GM21576 (cell line): ENCODE data around the gene BTNL2.
"Not testable (repeated sequence)": the region's sequence is repeated elsewhere in the genome, so short reads cannot be mapped to it uniquely, and the experiment has no call there.

Source experiments
- ATAC-seq: cut with Tn5 transposase; IDR thresholded peaks from one replicate; pipeline ENCODE4 v1.9.1; 2021; ENCODE audit warnings: mild to moderate bottlenecking, moderate library complexity; ENCODE audit not compliant: unreplicated experiment

The BTNL2 gene

DNA sequence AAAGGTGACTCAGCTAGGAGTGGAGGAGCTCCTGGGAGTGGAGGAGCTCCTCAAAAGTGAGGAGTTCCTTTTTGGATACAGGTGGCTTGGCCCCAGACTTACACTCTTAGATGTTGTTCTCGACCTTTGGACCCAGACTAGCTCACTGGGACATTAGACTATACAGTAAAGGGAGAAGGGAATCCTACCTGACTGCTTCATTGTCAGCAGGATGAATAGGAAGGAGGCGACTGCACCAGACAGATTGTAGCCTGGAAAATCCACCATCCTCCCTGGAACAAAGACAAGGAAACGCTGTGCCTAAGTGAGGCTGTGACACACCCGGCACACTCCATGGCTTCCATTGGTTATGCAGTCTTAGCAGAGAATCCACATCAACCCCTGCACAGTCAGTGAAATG, at the start of gene BTNL2:
TSS of gene BTNL2 (minus strand) at position 325 of the 400 bp plus-strand sequence. CDS start at position 267, 58 bp downstream.
- ATAC-seq = no peak

GRCh38 chr6:32449088-32449736, 42.2 kb upstream of the BTNL2 start:
- ATAC-seq = no peak

GRCh38 chr6:32447932-32448331, 41.0 kb upstream of the BTNL2 start:
- no peak for ATAC-seq

DNA sequence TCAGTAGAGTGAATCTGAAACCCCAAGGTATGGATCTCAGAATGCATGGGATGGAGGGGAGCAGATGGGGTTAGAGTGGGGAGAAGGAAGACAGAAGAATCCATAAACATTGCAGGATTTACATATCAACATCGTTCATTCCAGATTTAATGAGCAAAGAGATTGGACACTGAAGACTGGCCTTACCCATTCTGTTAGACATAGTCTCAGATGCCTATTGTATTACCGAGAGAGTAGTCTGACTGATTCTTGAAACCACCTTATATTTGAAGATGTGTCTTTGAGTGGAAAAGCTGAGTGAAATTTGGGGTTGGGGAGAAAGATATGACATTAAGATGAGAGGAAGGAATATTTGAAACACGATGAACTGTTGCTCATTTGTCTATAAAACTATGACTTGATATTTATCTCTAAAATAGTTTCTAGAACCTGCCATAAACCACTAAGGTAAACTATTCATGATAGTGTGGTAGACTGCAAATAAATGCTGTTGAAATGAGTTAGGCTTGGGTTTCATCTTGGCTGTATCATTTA, 38.4 kb upstream of the BTNL2 start:
- no peak for ATAC-seq

GRCh38 chr6:32444433-32444832, 37.5 kb upstream of the BTNL2 start:
- no peak for ATAC-seq

DNA sequence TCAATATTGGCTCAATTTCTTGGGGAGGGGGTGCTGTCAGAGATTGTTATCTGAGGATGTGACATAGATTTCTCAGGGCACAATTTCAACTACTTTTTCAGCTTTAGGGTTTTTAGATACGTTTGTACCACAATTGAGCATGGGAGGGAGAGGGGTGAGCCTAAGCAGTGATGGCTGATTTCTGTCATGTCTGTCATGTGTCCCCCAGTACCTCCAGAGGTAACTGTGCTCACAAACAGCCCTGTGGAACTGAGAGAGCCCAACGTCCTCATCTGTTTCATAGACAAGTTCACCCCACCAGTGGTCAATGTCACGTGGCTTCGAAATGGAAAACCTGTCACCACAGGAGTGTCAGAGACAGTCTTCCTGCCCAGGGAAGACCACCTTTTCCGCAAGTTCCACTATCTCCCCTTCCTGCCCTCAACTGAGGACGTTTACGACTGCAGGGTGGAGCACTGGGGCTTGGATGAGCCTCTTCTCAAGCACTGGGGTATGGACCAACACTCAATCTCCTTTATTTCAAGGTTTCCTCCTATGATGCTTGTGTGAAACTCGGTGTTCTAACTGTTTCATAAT, 36.1 kb upstream of the BTNL2 start:
- ATAC-seq = no peak

DNA sequence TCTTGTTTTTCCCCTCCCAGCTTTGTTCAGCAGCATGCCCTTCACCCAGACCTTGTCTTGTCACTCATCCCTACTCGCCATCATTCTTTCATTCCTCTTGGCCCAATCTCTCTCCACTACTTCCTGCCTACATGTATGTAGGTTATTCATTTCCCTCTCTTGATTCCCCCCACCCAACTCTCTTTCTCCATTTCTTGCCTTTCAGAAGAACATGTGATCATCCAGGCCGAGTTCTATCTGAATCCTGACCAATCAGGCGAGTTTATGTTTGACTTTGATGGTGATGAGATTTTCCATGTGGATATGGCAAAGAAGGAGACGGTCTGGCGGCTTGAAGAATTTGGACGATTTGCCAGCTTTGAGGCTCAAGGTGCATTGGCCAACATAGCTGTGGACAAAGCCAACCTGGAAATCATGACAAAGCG, 35.3 kb upstream of the BTNL2 start:
- no peak for ATAC-seq

GRCh38 chr6:32439602-32440214, 32.7 kb upstream of the BTNL2 start, which contains the start of gene HLA-DRA:
TSS of gene HLA-DRA (plus strand) at chr6:32439887. CDS start at chr6:32439951, 64 bp downstream.
- ATAC-seq = peak; percentile 80

- ATAC-seq = no peak
Measured at GRCh38 chr6:32439139-32439538, 32.2 kb upstream of the BTNL2 start.

- peak; percentile 50 for ATAC-seq
Measured at GRCh38 chr6:32436995-32437836, 30.2 kb upstream of the BTNL2 start.

DNA sequence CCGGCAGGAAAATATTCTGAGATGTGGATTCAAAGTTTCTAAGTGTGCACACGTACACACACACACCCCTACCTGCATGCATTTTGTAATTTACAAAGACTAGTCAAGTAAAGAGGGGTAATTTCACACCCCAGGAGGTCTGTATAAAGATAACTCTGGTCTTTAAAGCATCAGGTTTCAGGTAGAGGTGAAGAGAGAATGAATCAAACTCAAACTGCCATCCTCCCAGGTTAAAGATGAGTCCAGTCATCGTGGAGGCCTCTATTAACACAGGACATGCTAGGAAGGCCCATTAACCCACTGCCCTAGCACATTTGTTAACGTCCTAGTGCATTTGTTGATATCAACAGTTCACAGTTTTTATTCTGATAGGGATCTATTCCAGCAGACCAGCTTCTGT, 29.2 kb upstream of the BTNL2 start:
- no peak for ATAC-seq

GRCh38 chr6:32433950-32434349, 27.0 kb upstream of the BTNL2 start:
- ATAC-seq = not testable (repeated sequence)

DNA sequence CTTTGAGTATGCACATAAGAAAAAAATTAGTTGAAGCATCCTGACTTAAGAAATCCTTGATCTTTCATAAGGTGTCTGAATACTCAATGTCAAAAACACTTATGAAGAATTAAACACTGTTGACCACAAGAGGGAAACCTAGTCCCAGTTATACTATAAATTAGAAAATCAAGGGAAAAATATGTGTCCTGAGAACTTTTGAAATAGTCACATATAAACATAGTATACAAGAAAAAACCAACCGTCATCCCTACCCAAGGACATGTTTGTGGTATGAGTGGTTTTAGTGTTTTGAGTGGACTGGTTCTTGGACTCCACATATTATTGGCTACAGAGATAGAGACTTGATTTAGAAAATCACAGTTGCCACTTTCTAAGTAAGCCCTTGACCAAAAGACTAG, 25.1 kb upstream of the BTNL2 start:
- no peak for ATAC-seq

DNA sequence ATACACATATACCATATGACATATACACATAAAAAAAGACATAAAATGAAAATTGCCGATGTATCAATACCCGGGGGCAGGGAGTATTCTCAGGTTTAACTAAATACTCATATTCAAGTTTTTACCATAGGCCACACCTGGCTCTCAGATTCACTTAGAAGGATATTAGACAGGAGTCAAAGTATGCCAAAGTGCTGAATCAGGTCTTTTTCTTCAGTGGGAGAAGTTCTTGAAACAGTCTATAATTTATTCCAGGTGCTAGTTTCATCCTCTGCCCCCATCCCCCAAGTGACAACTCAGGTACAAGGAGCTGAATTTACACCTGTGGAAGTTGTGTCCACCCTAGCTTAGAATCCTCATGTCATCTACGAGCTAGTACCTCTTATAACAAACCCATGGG, 24.2 kb upstream of the BTNL2 start:
- no peak for ATAC-seq

- no peak for ATAC-seq
Measured at GRCh38 chr6:32430179-32430578, 23.2 kb upstream of the BTNL2 start.

- ATAC-seq = no peak
Measured at GRCh38 chr6:32427934-32428474, 21.0 kb upstream of the BTNL2 start.

DNA sequence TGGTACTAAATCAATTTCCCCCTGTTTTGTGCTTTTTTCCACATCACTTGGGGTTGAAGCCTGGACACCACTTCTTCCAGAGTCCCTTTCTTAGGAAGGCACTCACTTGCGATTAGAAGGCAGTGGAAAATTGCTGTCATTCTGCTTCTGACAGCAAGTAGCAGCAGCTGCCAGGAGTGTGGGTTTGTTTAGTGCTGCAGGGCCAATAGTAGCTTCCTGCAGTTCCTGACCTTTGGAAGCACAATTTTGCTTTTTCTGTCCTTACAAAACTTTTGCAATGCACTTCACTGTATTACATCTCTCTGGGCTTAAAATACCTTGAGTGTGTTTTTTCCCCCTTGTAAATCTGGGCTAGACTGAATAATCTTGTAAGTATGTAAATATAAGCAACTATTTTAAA, 20.2 kb upstream of the BTNL2 start:
- no peak for ATAC-seq

- ATAC-seq = no peak
Measured at GRCh38 chr6:32426338-32426737, 19.4 kb upstream of the BTNL2 start.

- ATAC-seq = no peak
Measured at GRCh38 chr6:32424589-32425300, 17.8 kb upstream of the BTNL2 start.

DNA sequence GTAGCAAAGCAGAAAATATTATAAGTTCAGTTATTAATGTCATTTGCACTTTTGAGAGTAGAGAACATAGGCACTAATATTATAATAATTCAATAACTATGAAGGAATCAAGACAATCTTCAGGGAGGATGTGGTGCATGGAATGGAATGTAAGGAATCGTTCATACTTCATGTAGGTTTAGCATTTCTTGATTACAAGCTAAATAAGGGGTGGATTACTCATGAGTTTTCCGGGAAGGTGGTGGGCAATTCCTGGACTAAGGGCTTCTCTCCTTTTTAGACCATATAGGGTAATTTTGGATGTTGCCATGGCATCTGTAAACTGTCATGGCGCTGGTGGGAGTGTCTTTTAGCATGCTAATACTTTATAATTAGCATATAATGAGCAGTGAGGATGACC, 9.1 kb upstream of the BTNL2 start:
- ATAC-seq = no peak
